ENCODE results near the gene MAML2. TPM values are rescaled to one million over a fixed set of nuclear protein-coding genes. Genes with fewer than 3 reads are reported as not detected.

Gene MAML2
- total and polyA plus RNA-seq, 2 experiments from 2014 or later: 2.0 to 7.1 TPM

DNA sequence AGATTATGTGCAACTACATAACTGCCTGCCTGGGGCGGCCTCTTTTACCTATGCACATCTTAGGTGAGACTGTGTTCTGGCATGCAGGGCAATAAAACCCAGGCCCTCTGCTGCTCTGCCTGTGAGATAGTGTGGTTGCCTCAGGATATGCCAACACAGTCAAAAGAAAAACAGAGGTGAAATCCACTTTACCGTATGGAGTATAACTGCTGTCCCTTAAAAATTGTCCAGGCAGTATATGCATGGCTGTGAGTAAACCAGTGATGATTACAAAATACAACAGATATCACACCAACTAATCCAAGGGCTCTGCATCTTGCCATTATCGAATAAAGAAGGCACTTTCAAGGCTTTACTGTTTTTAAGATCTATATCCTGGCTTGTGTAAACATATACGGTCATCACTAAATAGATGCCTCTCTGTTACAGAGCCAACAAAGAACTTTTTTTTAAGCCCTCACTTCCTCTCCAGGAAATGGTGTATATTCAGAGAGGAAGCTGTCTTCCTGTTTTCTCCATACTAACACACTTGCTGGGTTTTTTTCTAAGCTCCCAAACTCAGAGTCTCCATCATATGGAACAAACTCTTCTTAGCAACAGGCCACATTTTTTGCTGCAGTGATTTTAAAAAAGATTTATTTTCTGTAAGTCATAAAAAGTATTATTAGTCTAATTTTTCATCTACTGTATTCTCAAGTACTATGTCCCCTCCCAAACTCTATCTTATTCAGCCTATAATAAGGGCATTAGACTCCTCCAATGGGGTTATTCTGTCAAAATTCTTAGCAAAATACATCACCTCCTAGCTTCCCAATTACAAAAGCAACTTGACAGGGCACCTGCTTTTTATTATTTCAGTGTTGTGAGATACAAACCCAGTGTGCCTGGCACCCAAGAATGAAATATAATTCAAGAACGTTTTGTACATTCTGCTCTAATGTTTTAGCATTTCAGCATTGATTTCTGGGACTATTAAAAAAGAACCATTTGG, 135.2 kb downstream of the MAML2 start:
- Histone ChIP-seq H3K9me2 (ENCODE audit: insufficient read depth) (no peaks in the 10 kb centered on the region), H3K27ac (ENCODE audit: low read depth) (no peak overlapping the region; the same call in 1 of the 2 replicates), H3K4me2 (no peak overlapping the region), H3F3A (replicated peaks; ENCODE audit: low read depth) (no peaks in the 10 kb centered on the region), H3K36me3 (ENCODE audit: insufficient read depth) (no peaks in the 10 kb centered on the region), H3K4me1 (ENCODE audit: insufficient read depth) (peaks cover 23% of the 10 kb centered on the region), H2AFZ (no peak overlapping the region), H4K20me1 (replicated peaks; ENCODE audit: insufficient read depth) (no peaks in the 10 kb centered on the region), H3K4me3 (no peak overlapping the region), H3K27me3 (ENCODE audit: insufficient read depth) (no peaks in the 10 kb centered on the region), H3K79me2 (replicated peaks; ENCODE audit: insufficient read depth) (no peaks in the 10 kb centered on the region)
- no peaks in the 10 kb centered on the region for H3K9me3 Mint-ChIP-seq
- H3K4me1 Mint-ChIP-seq: peaks cover 40% of the 10 kb centered on the region
- H3K4me3 Mint-ChIP-seq: no peak overlapping the region
- TF ChIP-seq ZNF114 (CRISPR knock-in tag; IDR thresholded peaks at IDR 0.05): no peak
- no peak for TF ChIP-seq NANOG (IDR thresholded peaks at IDR 0.05; ENCODE audit: borderline replicate concordance)
- TF ChIP-seq POLR2AphosphoS5 (IDR thresholded peaks at IDR 0.05; ENCODE audit: low read depth): no peak
- TF ChIP-seq EZH2 (IDR thresholded peaks at IDR 0.05; ENCODE audit: low read depth, unreplicated experiment): no peak
- H3K27ac Mint-ChIP-seq: peak overlapping the region; percentile 20; the same call in 1 of the 2 replicates
- H3K36me3 Mint-ChIP-seq (ENCODE audit: low read depth): no peaks in the 10 kb centered on the region
- peaks cover 4% of the 10 kb centered on the region for H3K27me3 Mint-ChIP-seq (ENCODE audit: insufficient read depth, low read depth, poor library complexity)
- ATAC-seq (peak; percentile 48), DNase-seq (ENCODE audit: low spot score) (no peak)

- Histone ChIP-seq H3K4me2 (no peak overlapping the region), H2AFZ (no peak overlapping the region), H3K36me3 (ENCODE audit: insufficient read depth) (no peaks in the 10 kb centered on the region), H3K27me3 (ENCODE audit: insufficient read depth) (no peaks in the 10 kb centered on the region), H3K27ac (ENCODE audit: low read depth) (no peak overlapping the region; the same call in 1 of the 2 replicates), H4K20me1 (replicated peaks; ENCODE audit: insufficient read depth) (no peaks in the 10 kb centered on the region), H3K4me1 (ENCODE audit: insufficient read depth) (peaks cover 23% of the 10 kb centered on the region), H3F3A (replicated peaks; ENCODE audit: low read depth) (no peaks in the 10 kb centered on the region), H3K79me2 (replicated peaks; ENCODE audit: insufficient read depth) (no peaks in the 10 kb centered on the region), H3K9me2 (ENCODE audit: insufficient read depth) (no peaks in the 10 kb centered on the region), H3K4me3 (no peak overlapping the region)
- peaks cover 4% of the 10 kb centered on the region for H3K27me3 Mint-ChIP-seq (ENCODE audit: insufficient read depth, low read depth, poor library complexity)
- no peak for ATAC-seq
- no peaks in the 10 kb centered on the region for H3K36me3 Mint-ChIP-seq (ENCODE audit: low read depth)
- no peak overlapping the region for H3K27ac Mint-ChIP-seq
- H3K4me3 Mint-ChIP-seq: no peak overlapping the region
- DNase-seq (ENCODE audit: low spot score): no peak
- H3K9me3 Mint-ChIP-seq: no peaks in the 10 kb centered on the region
- H3K4me1 Mint-ChIP-seq: peaks cover 36% of the 10 kb centered on the region
- TF ChIP-seq, protein P1, sequence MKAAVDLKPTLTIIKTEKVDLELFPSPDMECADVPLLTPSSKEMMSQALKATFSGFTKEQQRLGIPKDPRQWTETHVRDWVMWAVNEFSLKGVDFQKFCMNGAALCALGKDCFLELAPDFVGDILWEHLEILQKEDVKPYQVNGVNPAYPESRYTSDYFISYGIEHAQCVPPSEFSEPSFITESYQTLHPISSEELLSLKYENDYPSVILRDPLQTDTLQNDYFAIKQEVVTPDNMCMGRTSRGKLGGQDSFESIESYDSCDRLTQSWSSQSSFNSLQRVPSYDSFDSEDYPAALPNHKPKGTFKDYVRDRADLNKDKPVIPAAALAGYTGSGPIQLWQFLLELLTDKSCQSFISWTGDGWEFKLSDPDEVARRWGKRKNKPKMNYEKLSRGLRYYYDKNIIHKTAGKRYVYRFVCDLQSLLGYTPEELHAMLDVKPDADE (IDR thresholded peaks at IDR 0.05): no peak
- TF ChIP-seq POLR2AphosphoS5 (IDR thresholded peaks at IDR 0.05; ENCODE audit: low read depth) (no peak), JUNB (IDR thresholded peaks at IDR 0.05; ENCODE audit: unreplicated experiment) (no peak), STAT1 (IDR thresholded peaks at IDR 0.05; ENCODE audit: unreplicated experiment) (no peak), EZH2phosphoT487 (IDR thresholded peaks at IDR 0.05; ENCODE audit: unreplicated experiment) (no peak), EZH2 (IDR thresholded peaks at IDR 0.05; ENCODE audit: low read depth, unreplicated experiment) (no peak), NANOG (IDR thresholded peaks at IDR 0.05; ENCODE audit: borderline replicate concordance) (no peak), CREB1 (CRISPR knock-in tag; IDR thresholded peaks at IDR 0.05; ENCODE audit: low read depth) (no peak), ZNF114 (CRISPR knock-in tag; IDR thresholded peaks at IDR 0.05) (no peak)
- TF ChIP-seq, protein P2, sequence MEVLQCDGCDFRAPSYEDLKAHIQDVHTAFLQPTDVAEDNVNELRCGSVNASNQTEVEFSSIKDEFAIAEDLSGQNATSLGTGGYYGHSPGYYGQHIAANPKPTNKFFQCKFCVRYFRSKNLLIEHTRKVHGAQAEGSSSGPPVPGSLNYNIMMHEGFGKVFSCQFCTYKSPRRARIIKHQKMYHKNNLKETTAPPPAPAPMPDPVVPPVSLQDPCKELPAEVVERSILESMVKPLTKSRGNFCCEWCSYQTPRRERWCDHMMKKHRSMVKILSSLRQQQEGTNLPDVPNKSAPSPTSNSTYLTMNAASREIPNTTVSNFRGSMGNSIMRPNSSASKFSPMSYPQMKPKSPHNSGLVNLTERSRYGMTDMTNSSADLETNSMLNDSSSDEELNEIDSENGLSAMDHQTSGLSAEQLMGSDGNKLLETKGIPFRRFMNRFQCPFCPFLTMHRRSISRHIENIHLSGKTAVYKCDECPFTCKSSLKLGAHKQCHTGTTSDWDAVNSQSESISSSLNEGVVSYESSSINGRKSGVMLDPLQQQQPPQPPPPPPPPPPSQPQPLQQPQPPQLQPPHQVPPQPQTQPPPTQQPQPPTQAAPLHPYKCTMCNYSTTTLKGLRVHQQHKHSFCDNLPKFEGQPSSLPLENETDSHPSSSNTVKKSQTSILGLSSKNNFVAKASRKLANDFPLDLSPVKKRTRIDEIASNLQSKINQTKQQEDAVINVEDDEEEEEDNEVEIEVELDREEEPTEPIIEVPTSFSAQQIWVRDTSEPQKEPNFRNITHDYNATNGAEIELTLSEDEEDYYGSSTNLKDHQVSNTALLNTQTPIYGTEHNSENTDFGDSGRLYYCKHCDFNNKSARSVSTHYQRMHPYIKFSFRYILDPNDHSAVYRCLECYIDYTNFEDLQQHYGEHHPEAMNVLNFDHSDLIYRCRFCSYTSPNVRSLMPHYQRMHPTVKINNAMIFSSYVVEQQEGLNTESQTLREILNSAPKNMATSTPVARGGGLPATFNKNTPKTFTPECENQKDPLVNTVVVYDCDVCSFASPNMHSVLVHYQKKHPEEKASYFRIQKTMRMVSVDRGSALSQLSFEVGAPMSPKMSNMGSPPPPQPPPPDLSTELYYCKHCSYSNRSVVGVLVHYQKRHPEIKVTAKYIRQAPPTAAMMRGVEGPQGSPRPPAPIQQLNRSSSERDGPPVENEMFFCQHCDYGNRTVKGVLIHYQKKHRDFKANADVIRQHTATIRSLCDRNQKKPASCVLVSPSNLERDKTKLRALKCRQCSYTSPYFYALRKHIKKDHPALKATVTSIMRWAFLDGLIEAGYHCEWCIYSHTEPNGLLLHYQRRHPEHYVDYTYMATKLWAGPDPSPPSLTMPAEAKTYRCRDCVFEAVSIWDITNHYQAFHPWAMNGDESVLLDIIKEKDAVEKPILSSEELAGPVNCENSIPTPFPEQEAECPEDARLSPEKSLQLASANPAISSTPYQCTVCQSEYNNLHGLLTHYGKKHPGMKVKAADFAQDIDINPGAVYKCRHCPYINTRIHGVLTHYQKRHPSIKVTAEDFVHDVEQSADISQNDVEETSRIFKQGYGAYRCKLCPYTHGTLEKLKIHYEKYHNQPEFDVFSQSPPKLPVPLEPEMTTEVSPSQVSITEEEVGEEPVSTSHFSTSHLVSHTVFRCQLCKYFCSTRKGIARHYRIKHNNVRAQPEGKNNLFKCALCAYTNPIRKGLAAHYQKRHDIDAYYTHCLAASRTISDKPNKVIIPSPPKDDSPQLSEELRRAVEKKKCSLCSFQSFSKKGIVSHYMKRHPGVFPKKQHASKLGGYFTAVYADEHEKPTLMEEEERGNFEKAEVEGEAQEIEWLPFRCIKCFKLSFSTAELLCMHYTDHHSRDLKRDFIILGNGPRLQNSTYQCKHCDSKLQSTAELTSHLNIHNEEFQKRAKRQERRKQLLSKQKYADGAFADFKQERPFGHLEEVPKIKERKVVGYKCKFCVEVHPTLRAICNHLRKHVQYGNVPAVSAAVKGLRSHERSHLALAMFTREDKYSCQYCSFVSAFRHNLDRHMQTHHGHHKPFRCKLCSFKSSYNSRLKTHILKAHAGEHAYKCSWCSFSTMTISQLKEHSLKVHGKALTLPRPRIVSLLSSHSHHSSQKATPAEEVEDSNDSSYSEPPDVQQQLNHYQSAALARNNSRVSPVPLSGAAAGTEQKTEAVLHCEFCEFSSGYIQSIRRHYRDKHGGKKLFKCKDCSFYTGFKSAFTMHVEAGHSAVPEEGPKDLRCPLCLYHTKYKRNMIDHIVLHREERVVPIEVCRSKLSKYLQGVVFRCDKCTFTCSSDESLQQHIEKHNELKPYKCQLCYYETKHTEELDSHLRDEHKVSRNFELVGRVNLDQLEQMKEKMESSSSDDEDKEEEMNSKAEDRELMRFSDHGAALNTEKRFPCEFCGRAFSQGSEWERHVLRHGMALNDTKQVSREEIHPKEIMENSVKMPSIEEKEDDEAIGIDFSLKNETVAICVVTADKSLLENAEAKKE (CRISPR knock-in tag; IDR thresholded peaks at IDR 0.05): no peak
- TF ChIP-seq, protein P3, sequence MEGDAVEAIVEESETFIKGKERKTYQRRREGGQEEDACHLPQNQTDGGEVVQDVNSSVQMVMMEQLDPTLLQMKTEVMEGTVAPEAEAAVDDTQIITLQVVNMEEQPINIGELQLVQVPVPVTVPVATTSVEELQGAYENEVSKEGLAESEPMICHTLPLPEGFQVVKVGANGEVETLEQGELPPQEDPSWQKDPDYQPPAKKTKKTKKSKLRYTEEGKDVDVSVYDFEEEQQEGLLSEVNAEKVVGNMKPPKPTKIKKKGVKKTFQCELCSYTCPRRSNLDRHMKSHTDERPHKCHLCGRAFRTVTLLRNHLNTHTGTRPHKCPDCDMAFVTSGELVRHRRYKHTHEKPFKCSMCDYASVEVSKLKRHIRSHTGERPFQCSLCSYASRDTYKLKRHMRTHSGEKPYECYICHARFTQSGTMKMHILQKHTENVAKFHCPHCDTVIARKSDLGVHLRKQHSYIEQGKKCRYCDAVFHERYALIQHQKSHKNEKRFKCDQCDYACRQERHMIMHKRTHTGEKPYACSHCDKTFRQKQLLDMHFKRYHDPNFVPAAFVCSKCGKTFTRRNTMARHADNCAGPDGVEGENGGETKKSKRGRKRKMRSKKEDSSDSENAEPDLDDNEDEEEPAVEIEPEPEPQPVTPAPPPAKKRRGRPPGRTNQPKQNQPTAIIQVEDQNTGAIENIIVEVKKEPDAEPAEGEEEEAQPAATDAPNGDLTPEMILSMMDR (conservative IDR thresholded peaks at IDR 0.05; ENCODE audit: low read depth in 2 of 2): no peak
Observed at GRCh38 chr11:96206955-96207354, 136.0 kb downstream of the MAML2 start.

All from GM23338 (cell line).